NT2/D1 (cell line): ENCODE measurements around the gene ZNF862.

Experiments
- DNase-seq: peaks from one replicate; pipeline ENCODE4 v3.0.0-alpha.2; 2011; ENCODE audit warnings: low read depth, low spot score
- H3K27me3 ChIP-seq: 2 replicates; pipeline ENCODE4 v1.6.0; 2011; ENCODE audit warnings: mild to moderate bottlenecking; ENCODE audit not compliant: insufficient read length, insufficient read depth
- H3K36me3 ChIP-seq: 2 replicates; pipeline ENCODE4 v1.6.1; 2011; ENCODE audit warnings: mild to moderate bottlenecking, low read length, mixed read lengths; ENCODE audit not compliant: insufficient read depth, insufficient read length
- H3K4me1 ChIP-seq: 2 replicates; pipeline ENCODE4 v1.5.1; 2011; ENCODE audit not compliant: insufficient read depth, insufficient read length
- H3K4me3 ChIP-seq: 2 replicates; pipeline ENCODE4 v1.5.1; 2011; ENCODE audit warnings: low read depth; ENCODE audit not compliant: insufficient read length
- H3K9ac ChIP-seq: 2 replicates; pipeline ENCODE4 v1.6.0; 2011; ENCODE audit warnings: low read depth; ENCODE audit not compliant: insufficient read length
- H3K9me3 ChIP-seq: 2 replicates; pipeline ENCODE4 v1.5.1; 2011; ENCODE audit warnings: mild to moderate bottlenecking, low read length; ENCODE audit not compliant: insufficient read depth
- SUZ12 ChIP-seq: IDR thresholded peaks from 2 replicates; pipeline ENCODE4 v1.6.1; 2011; ENCODE audit not compliant: insufficient read length, insufficient read depth; ENCODE audit errors: extremely low read depth
- YY1 ChIP-seq: IDR thresholded peaks from 2 replicates; pipeline ENCODE4 v1.6.1; 2011; ENCODE audit not compliant: insufficient read length, insufficient read depth
- ZNF274 ChIP-seq: IDR thresholded peaks from 2 replicates; pipeline ENCODE4 v1.6.1; 2011; ENCODE audit warnings: mild to moderate bottlenecking, low read depth, low read length

The ZNF862 gene

DNA sequence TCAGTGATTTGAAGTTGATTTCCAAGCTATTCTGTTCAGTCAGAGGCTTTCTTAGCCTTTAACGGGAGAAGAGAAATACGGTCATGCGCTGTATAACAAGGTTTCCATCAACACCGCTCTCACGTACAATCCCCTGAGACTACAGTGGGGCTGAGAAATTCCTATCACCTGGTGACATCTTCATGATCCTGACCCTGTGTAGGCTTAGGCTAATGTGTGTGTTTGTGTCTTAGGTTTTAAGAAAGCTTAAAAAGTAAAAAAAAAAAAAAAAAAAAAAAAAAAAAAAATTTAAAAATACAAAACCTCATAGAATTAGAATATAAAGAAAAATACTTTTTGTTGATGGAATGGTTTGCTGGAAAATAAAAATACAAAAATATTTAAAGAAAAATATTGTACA is 1.8 kb downstream of the ZNF862 start:
- no peak for DNase-seq
- no peaks in the 10 kb centered on the region for H3K36me3 ChIP-seq
- no peaks in the 10 kb centered on the region for H3K27me3 ChIP-seq
- no peak for TF ChIP-seq YY1
- no peak for TF ChIP-seq ZNF274
- H3K4me3 ChIP-seq: no peak overlapping the region
- no peak overlapping the region for H3K9ac ChIP-seq
- H3K9me3 ChIP-seq: no peaks in the 10 kb centered on the region
- no peaks in the 10 kb centered on the region for H3K4me1 ChIP-seq

- no peaks in the 10 kb centered on the region for H3K9me3 ChIP-seq
- no peaks in the 10 kb centered on the region for H3K4me1 ChIP-seq
- H3K4me3 ChIP-seq: no peak overlapping the region
- no peak overlapping the region for H3K9ac ChIP-seq
- DNase-seq: no peak
- H3K36me3 ChIP-seq: no peaks in the 10 kb centered on the region
- H3K27me3 ChIP-seq: no peaks in the 10 kb centered on the region
- TF ChIP-seq YY1: no peak
- no peak for TF ChIP-seq ZNF274
Measured at GRCh38 chr7:149843566-149843965, 5.4 kb downstream of the ZNF862 start.

DNA sequence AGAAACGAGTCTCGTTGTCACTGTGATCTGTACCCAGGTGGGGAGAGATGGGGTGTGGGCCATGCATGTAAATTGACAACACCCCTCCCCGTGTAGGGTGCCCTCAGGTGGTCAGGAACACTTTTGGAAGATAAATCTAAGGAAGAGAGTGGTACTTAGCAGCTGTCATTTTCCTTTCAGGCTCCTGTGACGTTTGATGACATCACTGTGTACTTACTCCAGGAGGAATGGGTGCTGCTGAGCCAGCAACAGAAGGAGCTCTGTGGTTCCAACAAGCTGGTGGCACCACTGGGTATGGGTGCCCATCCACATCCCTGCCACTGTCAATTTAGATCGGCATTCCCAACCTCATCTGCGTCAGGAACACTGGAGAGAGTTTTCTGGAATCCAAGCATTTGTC is 6.3 kb downstream of the ZNF862 start:
- no peak for DNase-seq
- TF ChIP-seq SUZ12 (no peak), ZNF274 (no peak), YY1 (no peak)
- no peaks in the 10 kb centered on the region for H3K36me3 ChIP-seq
- no peak overlapping the region for H3K9ac ChIP-seq
- H3K4me3 ChIP-seq: no peak overlapping the region
- no peaks in the 10 kb centered on the region for H3K27me3 ChIP-seq
- no peaks in the 10 kb centered on the region for H3K4me1 ChIP-seq
- H3K9me3 ChIP-seq: no peaks in the 10 kb centered on the region

DNA sequence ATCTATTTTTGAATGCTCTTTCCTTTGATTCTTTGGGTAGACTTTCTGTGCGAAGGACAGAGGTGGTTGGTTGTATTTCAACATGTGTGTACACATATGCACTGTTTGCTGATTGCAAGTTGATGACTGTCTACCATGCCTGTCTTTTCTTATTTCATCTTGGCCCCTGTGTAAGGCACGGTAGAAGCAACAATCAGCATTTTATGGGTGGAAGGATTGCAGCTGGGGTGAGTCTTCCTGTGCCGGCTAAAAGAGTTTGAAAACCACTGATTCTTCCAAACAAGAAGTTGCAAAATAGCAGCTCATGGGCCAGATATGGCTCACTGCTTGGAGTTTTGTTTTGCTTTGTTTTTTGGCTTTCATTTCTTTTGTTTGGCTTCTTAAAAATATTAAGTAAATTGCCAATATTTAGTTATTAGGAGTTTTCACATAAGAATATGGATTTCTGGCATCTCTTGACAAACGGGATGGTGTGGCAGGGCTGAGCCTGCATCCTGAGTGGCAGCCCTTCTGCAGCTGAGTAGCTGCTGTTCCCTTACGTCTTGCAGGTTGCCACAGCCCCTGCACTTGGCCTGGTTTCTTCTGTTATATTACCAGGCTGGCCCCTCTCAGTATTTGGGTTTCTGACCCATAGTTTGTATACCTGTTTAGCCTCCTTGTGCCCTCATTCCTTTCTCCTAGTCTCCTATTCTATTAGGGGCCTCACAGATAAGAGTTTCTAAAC is 7.2 kb downstream of the ZNF862 start:
- no peak overlapping the region for H3K4me3 ChIP-seq
- H3K4me1 ChIP-seq: no peaks in the 10 kb centered on the region
- H3K36me3 ChIP-seq: no peaks in the 10 kb centered on the region
- H3K9ac ChIP-seq: no peak overlapping the region
- H3K27me3 ChIP-seq: no peaks in the 10 kb centered on the region
- TF ChIP-seq SUZ12 (no peak), ZNF274 (no peak), YY1 (no peak)
- H3K9me3 ChIP-seq: no peaks in the 10 kb centered on the region
- no peak for DNase-seq

- H3K27me3 ChIP-seq: no peaks in the 10 kb centered on the region
- H3K9me3 ChIP-seq: no peaks in the 10 kb centered on the region
- H3K4me1 ChIP-seq: no peaks in the 10 kb centered on the region
- DNase-seq: no peak
- no peak for TF ChIP-seq ZNF274
- no peak for TF ChIP-seq YY1
- TF ChIP-seq SUZ12: no peak
- H3K4me3 ChIP-seq: no peak overlapping the region
- H3K9ac ChIP-seq: no peak overlapping the region
- no peaks in the 10 kb centered on the region for H3K36me3 ChIP-seq
Measured at GRCh38 chr7:149846021-149846420, 7.8 kb downstream of the ZNF862 start.

DNA sequence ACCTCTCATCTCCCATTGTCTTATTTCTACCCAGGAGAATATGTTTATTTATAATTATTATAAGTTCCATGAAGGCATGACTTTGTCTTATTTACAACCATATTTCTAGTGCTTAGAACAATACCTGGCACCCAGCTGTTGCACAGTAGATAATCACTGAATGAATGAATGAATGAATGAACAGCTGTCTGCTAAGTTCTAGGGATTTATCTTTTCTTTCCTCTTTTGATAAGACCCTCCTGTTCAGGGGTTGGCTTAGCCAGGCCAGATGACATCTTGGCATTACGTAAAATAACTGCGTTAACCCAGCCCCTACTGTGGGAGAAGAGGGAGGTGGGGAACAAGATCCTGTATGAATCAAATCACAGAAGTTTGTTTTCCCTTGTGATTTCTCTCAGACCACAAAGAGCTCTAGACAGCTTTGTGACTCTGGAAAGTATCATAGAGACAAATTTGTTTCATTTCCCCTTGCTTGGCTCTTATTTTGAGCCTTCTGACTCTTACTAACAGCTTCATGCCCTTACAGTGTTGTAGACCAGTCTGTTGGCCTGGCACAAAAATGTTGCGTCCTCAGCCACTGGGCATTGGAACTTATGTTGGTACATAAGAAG is 8.4 kb downstream of the ZNF862 start:
- no peak for DNase-seq
- H3K36me3 ChIP-seq: no peaks in the 10 kb centered on the region
- H3K27me3 ChIP-seq: no peaks in the 10 kb centered on the region
- H3K9ac ChIP-seq: no peak overlapping the region
- no peaks in the 10 kb centered on the region for H3K4me1 ChIP-seq
- TF ChIP-seq SUZ12 (no peak), ZNF274 (no peak), YY1 (no peak)
- H3K9me3 ChIP-seq: no peaks in the 10 kb centered on the region
- H3K4me3 ChIP-seq: no peak overlapping the region

- H3K4me1 ChIP-seq: no peaks in the 10 kb centered on the region
- no peak overlapping the region for H3K4me3 ChIP-seq
- no peak overlapping the region for H3K9ac ChIP-seq
- TF ChIP-seq YY1: no peak
- no peak for TF ChIP-seq ZNF274
- no peak for TF ChIP-seq SUZ12
- no peaks in the 10 kb centered on the region for H3K36me3 ChIP-seq
- no peak for DNase-seq
- H3K27me3 ChIP-seq: no peaks in the 10 kb centered on the region
- no peaks in the 10 kb centered on the region for H3K9me3 ChIP-seq
Measured at GRCh38 chr7:149849174-149849573, 11.0 kb downstream of the ZNF862 start.
